CD8-positive, alpha-beta memory T cell (primary cell): ENCODE data around the gene FADS1. TPM values are rescaled to one million over a fixed set of nuclear protein-coding genes. Genes with fewer than 3 reads are reported as not detected.

Experiments
- polyA plus RNA-seq: library from polyadenylated mRNA; unstranded; fragments of 300-500 nt; fragmentation: Illumina TruSeq; gene quantifications from one replicate; pipeline ENCODE4 v1.2.3, GENCODE V29; 2021
- total RNA-seq, 2 experiments: library from RNA; stranded (reverse); gene quantifications; one replicate each; pipeline ENCODE4 v1.2.3, GENCODE V29; 2021

The FADS1 gene
- total and polyA plus RNA-seq, 3 experiments from 2014 or later: 1.4 to 6.3 (median 6.3) TPM

Other genes starting within 250 kb of the FADS1 start
- not detected for gene SYT7, start 235.9 kb downstream of the FADS1 start, total RNA-seq
- gene SYT7, start 235.9 kb downstream of the FADS1 start, polyA plus RNA-seq: not detected
- gene DAGLA, start 136.6 kb downstream of the FADS1 start, total RNA-seq: under 1 TPM; 0.11 to 0.20 TPM
- gene DAGLA, start 136.6 kb downstream of the FADS1 start, polyA plus RNA-seq: not detected
- gene MYRF, start 64.4 kb downstream of the FADS1 start, total RNA-seq: under 1 TPM; 0.70 to 0.93 TPM
- gene MYRF, start 64.4 kb downstream of the FADS1 start, polyA plus RNA-seq: 0.63 TPM
- gene TMEM258, start 24.4 kb downstream of the FADS1 start, total RNA-seq: 100 to 1,000 TPM; 148 to 152 TPM
- 258 TPM for gene TMEM258, start 24.4 kb downstream of the FADS1 start, polyA plus RNA-seq
- 100 to 1,000 TPM; 112 to 121 TPM for gene FEN1, start 24.1 kb downstream of the FADS1 start, total RNA-seq
- gene FEN1, start 24.1 kb downstream of the FADS1 start, polyA plus RNA-seq: 15.4 TPM
- gene FADS2, start 11.3 kb upstream of the FADS1 start, total RNA-seq: 1 to 10 TPM; 7.2 to 10.0 TPM
- gene FADS2, start 11.3 kb upstream of the FADS1 start, polyA plus RNA-seq: 0.98 TPM
- 1 to 10 TPM; 5.8 to 7.7 TPM for gene FADS3, start 74.5 kb upstream of the FADS1 start, total RNA-seq
- 2.6 TPM for gene FADS3, start 74.5 kb upstream of the FADS1 start, polyA plus RNA-seq
- under 1 TPM; 0.28 to 0.53 TPM for gene RAB3IL1, start 100.6 kb upstream of the FADS1 start, total RNA-seq
- not detected for gene RAB3IL1, start 100.6 kb upstream of the FADS1 start, polyA plus RNA-seq
- under 1 TPM in 1 of 2 experiments, not detected in 1; 0.09 TPM for gene BEST1, start 133.3 kb upstream of the FADS1 start, total RNA-seq
- gene BEST1, start 133.3 kb upstream of the FADS1 start, polyA plus RNA-seq: 1.5 TPM
- 100 to 1,000 TPM; 490 to 506 TPM for gene FTH1, start 150.6 kb upstream of the FADS1 start, total RNA-seq
- 2,741 TPM for gene FTH1, start 150.6 kb upstream of the FADS1 start, polyA plus RNA-seq